Measurements from ENCODE around the gene KCNQ1OT1.

Gene KCNQ1OT1

GRCh38 chr11:2701898-2702434 is 2.2 kb upstream of the KCNQ1OT1 start:
- DNase-seq = no peak

- DNase-seq = no peak
Measured at GRCh38 chr11:2701230-2701629, 1.4 kb upstream of the KCNQ1OT1 start.

- DNase-seq = no peak
Measured at GRCh38 chr11:2700415-2701211, 819 bp upstream of the KCNQ1OT1 start.

GRCh38 chr11:2699185-2699530 is 636 bp downstream of the KCNQ1OT1 start:
- DNase-seq = no peak

- DNase-seq = no peak
Measured at GRCh38 chr11:2698386-2699184, 1.2 kb downstream of the KCNQ1OT1 start.

- DNase-seq = no peak
Measured at GRCh38 chr11:2697866-2698265, 1.9 kb downstream of the KCNQ1OT1 start.

- no peak for DNase-seq
Measured at GRCh38 chr11:2696455-2696854, 3.3 kb downstream of the KCNQ1OT1 start.

- no peak for DNase-seq
Measured at GRCh38 chr11:2694995-2695939, 4.5 kb downstream of the KCNQ1OT1 start.

GRCh38 chr11:2694495-2694894 is 5.3 kb downstream of the KCNQ1OT1 start:
- no peak for DNase-seq

GRCh38 chr11:2693271-2694261 is 6.2 kb downstream of the KCNQ1OT1 start:
- no peak for DNase-seq

- no peak for DNase-seq
Measured at GRCh38 chr11:2691991-2692875, 7.6 kb downstream of the KCNQ1OT1 start.

GRCh38 chr11:2691355-2691761 is 8.4 kb downstream of the KCNQ1OT1 start:
- DNase-seq = no peak

- no peak for DNase-seq
Measured at GRCh38 chr11:2690596-2691354, 9.0 kb downstream of the KCNQ1OT1 start.

GRCh38 chr11:2689651-2690575 is 9.9 kb downstream of the KCNQ1OT1 start:
- DNase-seq = no peak

GRCh38 chr11:2688381-2689231 is 11.2 kb downstream of the KCNQ1OT1 start:
- no peak for DNase-seq

GRCh38 chr11:2687782-2688191 is 12.0 kb downstream of the KCNQ1OT1 start:
- DNase-seq = no peak

- DNase-seq = no peak
Measured at GRCh38 chr11:2687223-2687530, 12.6 kb downstream of the KCNQ1OT1 start.
